Urothelium cell line (cell line): ENCODE measurements around the gene TMEM156.

Experiments used
- DNase-seq: peaks from one replicate; pipeline ENCODE4 v3.0.0; 2011; ENCODE audit warnings: low spot score, mixed read lengths
- FAIRE-seq: peaks from 2 replicates; lab custom pipeline; 2011; peaks lifted over from hg19 to GRCh38; lab: Jason Lieb, UNC

Gene TMEM156

DNA sequence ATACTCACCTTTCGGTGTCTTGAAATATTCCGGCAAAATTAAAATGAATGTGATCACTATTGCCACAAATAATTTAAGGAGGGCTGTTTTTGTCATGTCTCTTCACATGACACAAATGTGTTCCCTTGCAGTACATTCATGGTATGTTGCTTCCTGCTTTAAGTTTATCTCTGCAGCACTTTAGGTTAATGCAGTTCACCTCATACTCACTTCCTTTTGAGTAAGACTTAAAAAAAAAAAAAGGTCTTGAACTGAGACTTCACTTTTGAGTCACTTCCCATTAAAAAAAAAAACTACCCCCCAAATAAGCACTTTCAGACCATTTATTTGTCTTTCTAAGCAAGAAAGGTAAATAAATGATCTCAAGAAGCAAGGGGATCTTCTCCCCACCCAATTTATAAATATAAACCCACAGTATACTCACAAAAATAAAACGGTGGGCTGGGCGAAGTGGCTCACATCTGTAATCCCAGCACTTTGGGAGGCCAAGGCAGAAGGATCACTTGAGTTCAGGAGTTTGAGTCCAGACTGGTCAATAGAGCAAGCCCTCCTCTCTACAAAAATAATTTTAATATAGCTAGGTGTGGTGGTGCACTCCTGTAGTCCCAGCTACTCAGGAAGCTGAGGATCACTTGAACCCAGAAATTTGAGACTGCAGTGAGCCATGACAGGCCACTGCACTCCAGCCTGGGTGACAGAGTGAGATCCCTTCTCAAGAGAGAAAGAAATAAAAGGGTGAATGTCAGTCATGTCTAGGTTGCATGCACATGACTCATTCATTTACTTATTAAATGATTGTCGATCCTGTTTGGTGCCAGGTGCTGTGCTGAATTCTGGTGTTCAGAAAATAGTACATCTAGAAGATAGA is at the start of gene TMEM156:
TSS of gene TMEM156 (minus strand) at position 192 of the 868 bp plus-strand sequence. CDS start at position 96, 96 bp downstream.
- FAIRE-seq = no peak

GRCh38 chr4:39078829-39079228 is 46.6 kb upstream of the TMEM156 start:
- no peak for FAIRE-seq
- no peak for DNase-seq

More for the DNA sequence above, at the start of gene TMEM156:
- no peak for DNase-seq

DNA sequence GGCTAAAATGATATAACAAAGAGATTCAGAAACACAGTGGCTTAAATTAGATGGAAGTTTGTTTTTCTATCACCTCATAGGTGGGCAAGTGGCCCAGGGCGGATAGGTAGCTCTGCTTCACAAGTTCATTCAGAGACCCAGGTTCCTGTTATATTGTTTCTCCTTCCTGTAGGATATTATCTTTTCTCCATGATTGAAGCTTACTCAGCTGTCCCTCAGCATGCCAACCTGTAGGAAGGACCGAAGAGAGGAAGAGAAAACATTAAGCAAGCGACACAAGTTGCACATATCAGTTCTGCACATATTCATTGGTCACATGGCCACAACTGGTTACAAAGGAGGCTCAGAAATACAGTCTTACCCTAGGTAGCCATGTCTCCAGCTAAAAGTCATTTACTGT is 36.7 kb upstream of the TMEM156 start:
- no peak for DNase-seq
- no peak for FAIRE-seq

- no peak for FAIRE-seq
- DNase-seq = no peak
These were observed 35.2 kb upstream of the TMEM156 start for GRCh38 chr4:39067451-39067850.

DNA sequence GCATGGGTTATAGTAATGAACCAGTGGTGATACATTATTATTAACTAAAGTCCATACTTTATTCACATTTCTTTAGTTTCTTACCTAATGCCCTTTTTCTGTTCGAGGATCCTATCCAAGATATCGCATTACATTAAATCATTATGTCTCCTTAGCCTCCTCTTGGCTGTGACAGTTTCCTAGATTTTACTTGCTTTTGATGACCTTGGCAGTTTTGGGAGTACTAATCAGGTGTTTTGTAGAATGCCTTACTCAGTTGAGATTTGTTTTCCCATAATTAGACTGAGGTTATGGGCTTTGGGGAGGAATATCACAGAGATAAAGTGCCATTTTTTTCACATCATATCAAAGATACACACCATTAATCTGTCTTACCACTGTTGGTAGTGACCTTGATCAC is 34.8 kb upstream of the TMEM156 start:
- DNase-seq (no peak), FAIRE-seq (no peak)

DNA sequence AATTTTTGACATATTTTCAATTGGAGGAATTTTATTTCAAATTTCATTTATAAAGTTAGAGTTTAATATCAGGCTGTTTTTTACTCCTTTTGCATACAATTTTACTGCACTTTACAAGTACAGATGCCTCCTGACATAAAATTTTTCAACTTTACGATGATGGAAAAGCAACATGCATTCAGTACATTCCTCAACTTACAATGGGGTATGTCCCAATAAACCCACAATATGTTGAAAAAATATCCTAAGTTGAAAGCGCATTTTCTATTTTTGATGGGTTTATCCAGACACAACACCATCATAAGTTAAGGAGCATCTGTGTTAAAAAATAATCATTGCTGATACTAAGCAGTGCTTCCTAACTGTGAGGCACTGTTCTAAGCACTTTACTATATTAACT is 34.2 kb upstream of the TMEM156 start:
- DNase-seq = no peak
- no peak for FAIRE-seq

DNA sequence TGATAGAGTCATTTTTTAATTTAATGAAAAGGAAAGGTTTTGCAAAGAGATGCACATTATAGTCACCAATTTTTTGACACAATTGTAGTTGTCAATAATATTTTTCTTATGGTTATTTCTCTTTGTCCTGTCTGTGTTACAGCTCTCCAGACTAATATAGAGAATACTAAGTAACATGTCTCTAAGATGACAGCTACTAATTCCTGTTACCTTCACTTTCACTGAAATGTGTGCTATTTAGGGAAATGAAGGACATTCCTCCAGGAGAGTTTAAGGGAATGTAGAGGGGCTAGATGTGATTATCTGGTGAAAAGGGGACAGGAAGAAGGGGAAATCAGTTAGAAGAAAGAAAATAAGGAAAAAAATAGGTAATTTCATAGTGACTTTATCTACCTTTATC is 31.2 kb upstream of the TMEM156 start:
- no peak for FAIRE-seq

DNA sequence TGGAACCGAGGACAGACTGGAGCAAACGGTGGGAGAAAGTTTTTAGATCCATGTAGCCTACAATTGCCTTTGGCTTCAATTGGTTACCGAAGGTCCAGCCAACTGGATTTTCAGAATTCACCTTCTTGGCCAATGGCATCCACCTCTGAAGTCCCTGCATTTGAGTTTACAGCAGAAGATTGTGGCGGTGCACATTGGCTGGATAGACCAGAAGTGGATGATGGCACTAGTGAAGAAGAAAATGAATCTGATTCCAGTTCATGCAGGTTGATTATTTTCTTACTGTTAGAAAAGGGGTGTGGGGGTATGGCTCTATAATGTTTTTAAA is 30.5 kb upstream of the TMEM156 start:
- FAIRE-seq = no peak
- no peak for DNase-seq

More for the DNA sequence above, 31.2 kb upstream of the TMEM156 start:
- no peak for DNase-seq

DNA sequence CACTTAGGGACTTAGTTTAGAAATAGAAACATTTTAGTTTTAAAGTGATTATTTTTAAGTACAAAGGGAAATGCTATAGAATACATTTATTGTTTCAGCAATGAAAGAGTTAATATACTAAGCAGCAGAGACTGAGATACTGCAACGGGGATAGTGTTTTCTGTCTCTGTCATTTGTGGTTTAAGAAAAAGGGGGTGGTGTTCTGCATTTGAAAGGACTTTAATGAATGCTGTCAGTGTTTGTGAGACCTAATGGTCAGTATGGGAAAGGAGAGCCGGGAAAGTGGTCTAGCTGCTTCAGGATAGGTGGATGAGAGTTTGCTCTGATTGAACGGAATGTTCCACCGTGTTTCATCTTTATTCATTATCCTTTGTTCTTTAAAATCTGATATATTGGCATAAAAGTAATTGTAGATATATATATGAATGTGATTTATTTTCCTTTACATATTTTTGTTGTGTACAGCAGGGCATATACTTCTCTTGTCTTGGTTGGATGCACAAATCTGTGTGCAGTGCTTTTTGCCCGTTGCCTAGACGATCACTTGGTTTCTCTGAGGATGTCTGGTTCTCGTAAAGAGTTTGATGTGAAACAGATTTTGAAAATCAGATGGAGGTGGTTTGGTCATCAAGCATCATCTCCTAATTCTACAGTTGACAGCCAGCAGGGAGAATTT is 30.0 kb upstream of the TMEM156 start, which contains the start of gene KLHL5:
TSS of gene KLHL5 (plus strand) at position 139 of the 676 bp plus-strand sequence. CDS start at position 560, 421 bp downstream.
- FAIRE-seq (no peak), DNase-seq (no peak)

- no peak for FAIRE-seq
- DNase-seq = no peak
These were observed 29.2 kb upstream of the TMEM156 start for GRCh38 chr4:39061457-39061856.

DNA sequence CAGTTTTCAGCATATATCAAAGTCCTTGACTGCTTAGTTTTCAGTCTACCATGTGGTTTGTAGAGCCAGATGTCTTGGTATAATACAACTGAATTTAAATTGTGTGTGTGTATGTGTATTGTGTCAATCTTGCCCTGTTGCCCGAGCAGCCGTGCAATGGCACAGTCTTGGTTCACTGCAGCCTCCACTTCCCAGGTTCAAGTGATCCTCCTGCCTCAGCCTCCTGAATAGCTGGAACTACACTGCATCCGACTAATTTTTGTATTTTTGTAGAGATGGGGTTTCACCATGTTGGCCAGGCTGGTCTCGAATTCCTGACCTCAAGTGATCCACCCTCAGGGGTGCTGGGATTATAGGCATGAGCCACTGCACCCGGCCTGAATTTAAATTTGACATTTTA is 23.8 kb upstream of the TMEM156 start:
- FAIRE-seq (no peak), DNase-seq (no peak)

DNA sequence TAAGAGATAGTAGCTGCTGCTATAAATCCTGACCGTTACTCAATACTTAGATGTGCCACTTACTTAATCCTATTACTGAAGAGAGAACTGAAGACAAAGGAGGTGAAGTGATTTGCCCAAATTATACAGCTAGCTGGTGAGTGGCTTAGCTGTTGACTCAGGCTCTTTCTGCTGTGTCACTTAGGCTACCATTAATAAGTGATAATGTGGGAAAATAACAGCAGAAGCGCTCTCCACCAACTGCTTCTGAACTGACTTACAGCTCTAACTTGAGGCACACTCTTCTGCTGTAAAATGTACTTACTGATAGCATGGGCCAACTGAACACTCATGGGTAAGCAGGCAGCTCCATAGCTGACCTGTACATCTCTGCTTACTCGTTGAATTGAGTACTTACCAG is 22.3 kb upstream of the TMEM156 start:
- DNase-seq (no peak), FAIRE-seq (no peak)

GRCh38 chr4:39053983-39054382 is 21.8 kb upstream of the TMEM156 start:
- DNase-seq (no peak), FAIRE-seq (peak; percentile 32)

DNA sequence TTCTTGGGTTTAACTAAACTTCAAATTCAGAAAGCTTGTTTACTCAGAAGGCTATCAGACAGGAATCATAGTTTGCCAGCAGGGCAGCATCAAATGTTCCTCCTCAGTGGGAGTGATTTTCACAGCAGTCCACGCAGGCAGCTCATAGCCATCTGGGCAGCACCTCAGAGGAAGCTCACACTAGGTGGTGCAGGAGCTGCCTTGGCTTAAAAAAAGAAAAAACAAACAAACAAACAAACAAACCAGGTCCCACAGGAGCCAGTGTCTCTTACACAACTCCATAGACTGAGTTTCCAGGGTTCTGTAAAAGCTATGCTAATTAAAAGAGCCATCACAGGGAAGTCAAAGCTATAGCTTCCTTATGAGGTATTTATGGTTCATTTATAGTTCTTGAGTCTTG is 19.3 kb upstream of the TMEM156 start:
- no peak for FAIRE-seq

GRCh38 chr4:39050590-39050989 is 18.4 kb upstream of the TMEM156 start:
- no peak for FAIRE-seq
- DNase-seq = no peak

More for the DNA sequence above, 19.3 kb upstream of the TMEM156 start:
- no peak for DNase-seq

DNA sequence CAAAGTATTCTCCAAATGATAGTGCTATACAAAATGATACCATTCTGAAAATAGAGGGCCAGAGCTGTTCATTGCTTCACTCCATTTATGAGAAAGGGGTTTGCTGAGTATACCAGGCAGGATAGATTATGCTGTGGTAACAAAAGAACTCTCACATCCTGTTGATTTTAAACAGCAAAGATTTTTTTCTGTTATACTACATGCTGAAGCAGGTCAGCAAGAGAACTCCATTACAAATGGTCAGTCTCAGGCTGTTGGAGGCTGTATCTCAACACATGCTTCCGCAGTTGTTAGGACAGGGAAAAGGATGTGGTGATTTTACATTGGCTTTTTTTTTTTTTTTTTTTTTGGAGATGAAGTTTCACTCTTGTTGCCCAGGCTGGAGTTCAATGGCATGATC is 16.1 kb upstream of the TMEM156 start:
- DNase-seq (no peak), FAIRE-seq (no peak)

GRCh38 chr4:39047681-39048080 is 15.5 kb upstream of the TMEM156 start:
- DNase-seq (no peak), FAIRE-seq (no peak)

DNA sequence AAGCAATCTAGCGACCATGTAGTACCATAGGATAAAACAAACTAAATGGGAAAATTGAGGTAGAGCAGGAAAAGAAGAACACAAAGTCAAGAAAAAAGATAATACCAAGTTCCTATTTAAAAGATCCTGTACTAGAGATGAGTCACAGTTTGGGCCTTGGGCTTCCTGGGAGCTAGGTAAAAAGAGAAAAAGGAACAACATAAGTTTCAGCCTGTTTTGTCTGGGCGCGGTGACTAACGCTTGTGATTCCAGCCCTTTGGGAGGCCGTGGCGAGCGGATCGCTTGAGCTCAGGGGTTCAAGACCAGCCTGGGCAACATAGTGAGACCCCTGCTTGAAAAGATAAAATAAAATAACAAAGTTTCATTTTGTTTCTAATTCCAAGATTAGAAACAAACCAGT is 14.0 kb upstream of the TMEM156 start:
- DNase-seq (peak; percentile 48), FAIRE-seq (no peak)

GRCh38 chr4:39045827-39046221 is 13.6 kb upstream of the TMEM156 start:
- DNase-seq (no peak), FAIRE-seq (no peak)

DNA sequence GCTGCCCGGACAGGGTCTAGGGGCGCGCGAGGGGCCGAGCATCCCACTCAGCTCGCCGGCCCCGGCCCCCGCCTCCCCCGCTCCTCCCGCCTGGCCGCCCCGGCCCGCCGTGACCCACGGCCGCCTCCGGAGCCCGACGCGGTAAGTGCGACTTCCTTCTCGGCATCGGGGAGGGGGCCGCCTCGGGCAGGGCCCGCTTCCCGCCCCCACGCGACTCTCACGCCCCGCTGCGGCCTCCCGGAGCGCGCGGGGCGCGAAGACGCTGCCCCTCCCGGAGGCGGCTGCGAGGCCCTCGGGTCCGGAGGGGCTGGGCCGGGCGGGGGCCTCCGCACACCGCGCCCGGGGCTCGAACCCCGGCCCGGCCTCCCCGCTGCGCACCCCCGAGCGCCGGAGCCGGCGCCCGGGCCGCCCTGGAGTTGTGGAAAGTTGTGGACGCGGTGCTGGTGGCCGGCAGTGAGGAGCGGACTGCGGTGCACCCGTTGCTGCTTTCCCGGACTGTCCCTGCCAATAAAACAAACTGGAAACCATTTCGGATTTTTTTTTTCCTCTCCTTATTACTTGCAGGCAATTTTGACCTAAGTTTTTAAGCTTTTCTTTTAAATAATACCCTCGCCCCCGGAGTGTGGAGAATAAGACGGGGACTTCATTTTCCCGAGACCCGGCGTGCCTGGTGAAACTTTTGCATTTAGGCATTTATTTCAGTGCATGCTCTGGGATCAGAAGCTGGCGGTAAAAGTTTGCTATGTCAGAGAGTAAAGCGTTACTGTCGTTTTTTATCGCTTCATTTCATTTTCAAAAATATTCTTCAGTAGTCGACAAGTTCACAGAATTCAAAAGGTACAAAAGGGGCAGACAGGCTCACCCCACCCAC is 13.0 kb upstream of the TMEM156 start:
- FAIRE-seq (no peak), DNase-seq (peak; percentile 53)

DNA sequence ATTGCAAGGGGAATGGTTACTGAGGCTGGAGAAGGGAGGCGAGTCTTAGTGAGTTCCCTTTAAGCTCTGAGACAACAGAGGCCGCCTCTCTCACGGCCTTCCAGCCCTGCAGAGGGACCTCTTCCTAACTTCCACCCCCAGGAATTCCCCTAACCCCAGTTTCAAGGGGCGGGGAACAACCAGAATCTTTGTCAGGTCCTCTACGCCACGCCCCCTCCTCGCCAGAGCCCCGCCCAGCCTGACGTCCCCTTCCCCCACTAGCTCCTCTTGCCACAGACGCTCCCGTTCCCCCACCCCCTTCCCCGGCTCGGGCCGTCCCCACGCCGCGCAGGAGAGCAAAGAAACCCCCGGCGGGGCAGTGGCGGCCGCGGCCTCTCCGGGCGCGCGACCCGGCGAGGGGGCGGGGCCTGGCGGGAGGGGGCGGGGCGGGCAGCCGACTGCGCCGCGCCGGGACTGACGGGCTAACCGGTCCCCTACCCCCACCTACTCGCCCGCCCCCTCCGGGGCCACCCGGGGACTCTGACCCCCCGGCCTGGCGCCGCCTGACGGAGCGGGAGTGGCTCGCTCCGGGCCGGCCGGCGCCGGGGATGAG is 12.3 kb upstream of the TMEM156 start:
- DNase-seq (peak; percentile 93), FAIRE-seq (peak; percentile 72)
